H1 (cell line): Measurements from ENCODE around the gene ORAI1. TPM values are rescaled to one million over a fixed set of nuclear protein-coding genes. Genes with fewer than 3 reads are reported as not detected.
"Not testable (repeated sequence)": the region's sequence is repeated elsewhere in the genome, so short reads cannot be mapped to it uniquely, and the experiment has no call there.

ENCODE experiments used
- CTCF ChIA-PET: fragments of 300-600 bp; sonication (Branson Sonifier 250); formaldehyde crosslinking; loops from one replicate; lab custom pipeline; 2021; ENCODE audit not compliant: partially characterized antibody; lab: Charles Lee
- POLR2A ChIA-PET: fragments of 300-600 bp; sonication (Branson Sonifier 250); formaldehyde crosslinking; loops from one replicate; lab custom pipeline; 2021; ENCODE audit warnings: inconsistent platforms; ENCODE audit not compliant: partially characterized antibody; lab: Charles Lee
- DNase-seq, 2 experiments: peaks; one replicate each; pipeline versions ENCODE4 v3.0.0 to v3.0.0-alpha.2; 2010 to 2022; ENCODE audit warnings: low spot score in 2 of 2, low read depth in 1 of 2, mixed read lengths in 1 of 2
- FAIRE-seq: peaks from 2 replicates; lab custom pipeline; 2011; peaks lifted over from hg19 to GRCh38; lab: Jason Lieb, UNC
- H2AFZ ChIP-seq: 2 replicates; pipeline ENCODE4 v1.8.1; 2012; ENCODE audit warnings: low read length, inconsistent platforms
- H2AK5ac ChIP-seq: 2 replicates; pipeline ENCODE4 v1.6.1; 2013; ENCODE audit warnings: low read depth, low read length
- H2BK120ac ChIP-seq: replicated peaks from 2 replicates; pipeline ENCODE3; 2013; ENCODE audit warnings: low read depth, low read length, inconsistent platforms
- H2BK12ac ChIP-seq: 2 replicates; pipeline ENCODE4 v1.6.1; 2013; ENCODE audit warnings: low read depth, low read length
- H2BK15ac ChIP-seq: 2 replicates; pipeline ENCODE4 v1.6.1; 2013; ENCODE audit warnings: low read length
- H2BK20ac ChIP-seq: 2 replicates; pipeline ENCODE4 v1.6.1; 2013; ENCODE audit warnings: low read length
- H2BK5ac ChIP-seq: 2 replicates; pipeline ENCODE4 v1.6.1; 2013; ENCODE audit warnings: low read depth, low read length
- H3K14ac ChIP-seq: 2 replicates; pipeline ENCODE4 v1.6.1; 2013; ENCODE audit warnings: inconsistent platforms; ENCODE audit not compliant: insufficient read length
- H3K18ac ChIP-seq: 2 replicates; pipeline ENCODE4 v1.6.1; 2013; ENCODE audit warnings: low read length; ENCODE audit errors: extremely low read depth
- H3K23ac ChIP-seq: 2 replicates; pipeline ENCODE4 v1.6.1; 2013; ENCODE audit warnings: inconsistent platforms; ENCODE audit not compliant: insufficient read length
- H3K23me2 ChIP-seq: 2 replicates; pipeline ENCODE4 v1.6.1; 2013; ENCODE audit warnings: low read depth, low read length
- H3K27ac ChIP-seq: 2 replicates; pipeline ENCODE4 v1.6.1; 2011; ENCODE audit warnings: low read depth, low read length, inconsistent platforms
- H3K27me3 ChIP-seq, 4 experiments: replicated peaks in 1 of 4; 1 replicate in 1 of 4; 2 replicates in 3 of 4; pipeline versions ENCODE4 v1.6.1 to v1.8.1; 2011 to 2013; ENCODE audit warnings: low read length in 3 of 4, mild to moderate bottlenecking in 3 of 4, inconsistent platforms in 2 of 4, mixed read lengths in 2 of 4, moderate library complexity in 1 of 4; ENCODE audit not compliant: control insufficient read depth in 3 of 4, insufficient read depth in 3 of 4; ENCODE audit errors: extremely low read depth in 1 of 4
- H3K36me3 ChIP-seq, 4 experiments: 2 replicates each; pipeline versions ENCODE4 v1.6.1 to v1.8.1; 2011 to 2013; ENCODE audit warnings: mild to moderate bottlenecking in 4 of 4, low read length in 3 of 4, moderate library complexity in 2 of 4, control low read depth in 1 of 4, inconsistent platforms in 1 of 4; ENCODE audit not compliant: insufficient read depth in 4 of 4, control insufficient read depth in 2 of 4
- H3K4ac ChIP-seq: replicated peaks from 2 replicates; pipeline ENCODE3; 2013; ENCODE audit warnings: low read length, low read depth, mixed read lengths, inconsistent platforms; ENCODE audit not compliant: insufficient read length
- H3K4me1 ChIP-seq, 4 experiments: replicated peaks in 1 of 4; 1 replicate in 1 of 4; 2 replicates in 3 of 4; pipeline versions ENCODE4 v1.6.1 to v1.8.1; 2011 to 2013; ENCODE audit warnings: low read length in 3 of 4, inconsistent platforms in 2 of 4, mixed read lengths in 1 of 4; ENCODE audit not compliant: insufficient read depth in 4 of 4, control insufficient read depth in 3 of 4
- H3K4me2 ChIP-seq, 2 experiments: 2 replicates each; pipeline versions ENCODE4 v1.6.1 to v1.8.1; 2011 to 2013; ENCODE audit warnings: low read depth in 2 of 2, low read length in 2 of 2, control low read depth in 1 of 2, inconsistent platforms in 1 of 2, mild to moderate bottlenecking in 1 of 2; ENCODE audit not compliant: insufficient read depth in 1 of 2
- H3K4me3 ChIP-seq, 4 experiments: fragments of 200-600, 300-600 bp in 1 of 4; sonication (generic), shearing (Covaris generic), sonication (Bioruptor Twin) in 1 of 4; 2 replicates each; pipeline versions ENCODE4 v1.5.1 to v1.8.1; 2011 to 2016; ENCODE audit warnings: low read length in 4 of 4, low read depth in 3 of 4, control low read depth in 2 of 4, inconsistent platforms in 2 of 4, mild to moderate bottlenecking in 2 of 4, mixed read lengths in 1 of 4, moderate library complexity in 1 of 4; ENCODE audit not compliant: insufficient read depth in 2 of 4; ENCODE audit errors: extremely low read depth in 1 of 4
- H3K56ac ChIP-seq: replicated peaks from 2 replicates; pipeline ENCODE3; 2013; ENCODE audit warnings: low read depth, mild to moderate bottlenecking, mixed read lengths, low read length, inconsistent platforms; ENCODE audit not compliant: insufficient read length
- H3K79me1 ChIP-seq: 2 replicates; pipeline ENCODE4 v1.6.1; 2013; ENCODE audit warnings: low read depth, low read length, control low read depth
- H3K79me2 ChIP-seq, 2 experiments: 2 replicates each; pipeline versions ENCODE4 v1.6.1 to v1.8.1; 2012 to 2013; ENCODE audit warnings: low read length in 2 of 2, mild to moderate bottlenecking in 2 of 2, inconsistent platforms in 1 of 2; ENCODE audit not compliant: insufficient read depth in 2 of 2, control insufficient read depth in 1 of 2
- H3K9ac ChIP-seq, 4 experiments: replicated peaks in 1 of 4; 1 replicate in 1 of 4; 2 replicates in 3 of 4; pipeline versions ENCODE4 v1.6.1 to v1.8.1; 2011 to 2013; ENCODE audit warnings: low read depth in 3 of 4, low read length in 3 of 4, control low read depth in 2 of 4, mild to moderate bottlenecking in 2 of 4, moderate library complexity in 2 of 4, inconsistent platforms in 1 of 4; ENCODE audit errors: extremely low read depth in 1 of 4
- H3K9me3 ChIP-seq, 2 experiments: 2 replicates each; pipeline versions ENCODE4 v1.6.1 to v1.8.1; 2012 to 2013; ENCODE audit warnings: mild to moderate bottlenecking in 2 of 2, moderate library complexity in 2 of 2, control low read depth in 1 of 2, inconsistent platforms in 1 of 2, low read depth in 1 of 2, low read length in 1 of 2, mixed read lengths in 1 of 2; ENCODE audit not compliant: insufficient read depth in 2 of 2
- H4K20me1 ChIP-seq, 2 experiments: replicated peaks in 1 of 2; 2 replicates each; pipeline versions ENCODE3 to v1.8.1; 2011 to 2013; ENCODE audit warnings: inconsistent platforms in 2 of 2, low read length in 2 of 2, mild to moderate bottlenecking in 1 of 2; ENCODE audit not compliant: insufficient read depth in 2 of 2, control insufficient read depth in 1 of 2
- H4K5ac ChIP-seq: 2 replicates; pipeline ENCODE4 v1.6.1; 2013; ENCODE audit warnings: low read length, low read depth, mixed read lengths, inconsistent platforms; ENCODE audit not compliant: insufficient read length
- H4K8ac ChIP-seq: 2 replicates; pipeline ENCODE4 v1.8.0; 2013; ENCODE audit warnings: mild to moderate bottlenecking, moderate library complexity, low read length, inconsistent platforms; ENCODE audit not compliant: insufficient read depth; ENCODE audit errors: extremely low read depth
- H4K91ac ChIP-seq: replicated peaks from 2 replicates; pipeline ENCODE3; 2013; ENCODE audit warnings: low read length, mixed read lengths, inconsistent platforms; ENCODE audit not compliant: insufficient read length
- WGBS, 2 experiments: shearing (Covaris generic) in 1 of 2; methylation state at CpG; one replicate each; pipeline versions ENCODE4 v1.1.6 to v1.1.7; 2013 to 2015; ENCODE audit warnings: low lambda C conversion rate in 2 of 2, mixed read lengths in 2 of 2, inconsistent platforms in 1 of 2, low coverage in 1 of 2, missing lambda C conversion rate in 1 of 2; ENCODE audit not compliant: insufficient replicate concordance in 2 of 2, insufficient coverage in 1 of 2, insufficient read length in 1 of 2; ENCODE audit errors: extremely low coverage in 1 of 2, missing lambda C conversion rate in 1 of 2; 5-methylcytosine and 5-hydroxymethylcytosine counted together
- polyA plus RNA-seq, 7 experiments: library from polyadenylated mRNA; depleted of rRNA in 3 of 7; stranded (reverse) in 5 of 7; unstranded in 2 of 7; fragments of >200 nt in 5 of 7; fragments of 200-250 nt in 2 of 7; gene quantifications; 1 replicate in 5 of 7; 2 replicates in 1 of 7; 4 replicates in 1 of 7; pipeline versions ENCODE4 v1.2.1 to v1.2.3, GENCODE V29; 2011 to 2013; ENCODE audit warnings: missing spikeins in 2 of 7, mixed read lengths in 2 of 7
- total RNA-seq: library from RNA; stranded (reverse); fragmentation: NEBNext Ultra II Directional; extraction: Animal tissue kit (Norgen Biotek cat#: 25700); gene quantifications from 2 replicates; pipeline ENCODE4 v1.2.1, GENCODE V29; 2021

ORAI1 gene
- total and polyA plus RNA-seq, 2 of the 8 experiments (the other 6 are each of a cell fraction or from before 2014, with no cell fraction given) = 29.9 to 71.5 TPM

GRCh38 chr12:121633833-121634196, 7.5 kb downstream of the ORAI1 start:
- not testable (repeated sequence) for H2BK12ac ChIP-seq, FAIRE-seq, H3K4me2 ChIP-seq, H2AK5ac ChIP-seq, H3K27ac ChIP-seq, H3K9ac ChIP-seq, H3K23ac ChIP-seq, H2BK5ac ChIP-seq, H3K36me3 ChIP-seq, H2BK15ac ChIP-seq, H3K14ac ChIP-seq, H3K23me2 ChIP-seq, H2BK120ac ChIP-seq, H2BK20ac ChIP-seq, H3K18ac ChIP-seq, H3K27me3 ChIP-seq, H3K56ac ChIP-seq, DNase-seq, H3K4ac ChIP-seq, H3K4me3 ChIP-seq, H4K8ac ChIP-seq, H4K91ac ChIP-seq, H4K5ac ChIP-seq, H2AFZ ChIP-seq, H3K9me3 ChIP-seq
- CTCF ChIA-PET = interaction anchor here (0.6 to 1.0 kb wide), 2 partner anchors 35 to 871 kb away, joined by 3 read pairs; partner anchors contain the start of gene MORN3
- H3K79me1 ChIP-seq = peaks cover 33% of the 10 kb centered on the region
- WGBS, 2 experiments = no CpG with 5 or more reads among the region's 11 CpGs
- POLR2A ChIA-PET = interaction anchor here (0.8 to 7.0 kb wide), 5 partner anchors 9 to 54 kb away, joined by 3 to 70 read pairs (median 4); partner anchors contain the start of genes KDM2B and MORN3
- H3K79me2 ChIP-seq = peaks cover 6 to 81% of the 10 kb centered on the region in 2 experiments
- peaks cover 8 to 16% (median 11%) of the 10 kb centered on the region in 4 experiments for H3K4me1 ChIP-seq
- H4K20me1 ChIP-seq = peaks cover 13 to 21% of the 10 kb centered on the region in 2 experiments
